K562 (cell line): ENCODE data around the gene DLG4. TPM values are rescaled to one million over a fixed set of nuclear protein-coding genes. Genes with fewer than 3 reads are reported as not detected.

Experiments
- GTF2B ChIP-seq: IDR thresholded peaks from 2 replicates; pipeline ENCODE4 v1.6.1; 2011; ENCODE audit not compliant: insufficient read length; ENCODE audit errors: extremely low read depth
- KLF6 ChIP-seq: fragments of 250-450 bp; sonication (Bioruptor Pico); IDR thresholded peaks from 2 replicates; pipeline ENCODE4 v1.4.0; 2020; ENCODE audit warnings: mild to moderate bottlenecking, moderate library complexity, borderline replicate concordance
- MTF1 ChIP-seq: fragments of 250-450 bp; sonication (Bioruptor Pico); IDR thresholded peaks from 2 replicates; pipeline ENCODE4 v1.9.0; 2021; ENCODE audit warnings: moderate library complexity, mild to moderate bottlenecking, inconsistent platforms, borderline replicate concordance
- MYBL2 ChIP-seq, 2 experiments: fragments of 450-650 bp in 1 of 2; sonication (generic) in 1 of 2; formaldehyde crosslinking in 1 of 2; IDR thresholded peaks; 2 replicates each; pipeline versions ENCODE4 v1.6.1 to v1.8.1; 2017 to 2022; ENCODE audit warnings: borderline replicate concordance in 1 of 2, inconsistent platforms in 1 of 2, low read depth in 1 of 2, mild to moderate bottlenecking in 1 of 2, missing genetic modification reagents in 1 of 2, moderate library complexity in 1 of 2
- POLR3G ChIP-seq: IDR thresholded peaks from 2 replicates; pipeline ENCODE4 v1.6.1; 2011; ENCODE audit not compliant: insufficient read length, insufficient replicate concordance; ENCODE audit errors: extremely low read depth
- PYGO2 ChIP-seq: fragments of 450-650 bp; IDR thresholded peaks from 2 replicates; pipeline ENCODE4 v1.6.1; 2016; ENCODE audit warnings: mild to moderate bottlenecking, missing genetic modification characterization, moderate library complexity, missing compliant biosample characterization
- RBM25 ChIP-seq: fragments of 200-400 bp; formaldehyde crosslinking; IDR thresholded peaks from 2 replicates; pipeline ENCODE4 v1.6.1; 2018; ENCODE audit warnings: low read length, low read depth, moderate library complexity; ENCODE audit not compliant: severe bottlenecking
- RBM34 ChIP-seq: fragments of 200-400 bp; formaldehyde crosslinking; IDR thresholded peaks from 2 replicates; pipeline ENCODE4 v1.6.1; 2018; ENCODE audit warnings: low read length, borderline replicate concordance; ENCODE audit not compliant: insufficient read depth
- SIN3A ChIP-seq, 2 experiments: fragments of 150-350 bp in 1 of 2; IDR thresholded peaks; 2 replicates each; pipeline ENCODE4 v1.6.1; 2011 to 2016; ENCODE audit warnings: borderline replicate concordance in 2 of 2, low read depth in 2 of 2, low read length in 2 of 2, mild to moderate bottlenecking in 2 of 2, moderate library complexity in 2 of 2; ENCODE audit not compliant: control insufficient read depth in 1 of 2
- TSC22D4 ChIP-seq: fragments of 450-650 bp; IDR thresholded peaks from 2 replicates; pipeline ENCODE4 v1.6.1; 2016; ENCODE audit warnings: missing genetic modification characterization, missing biosample characterization, control low read depth
- ZBTB12 ChIP-seq: fragments of 250-450 bp; sonication (Bioruptor Pico); IDR thresholded peaks from 2 replicates; pipeline ENCODE4 v1.4.0; 2020
- ZNF134 ChIP-seq: fragments of 250-450 bp; sonication (Bioruptor Pico); conservative IDR thresholded peaks from 2 replicates; pipeline ENCODE4 v1.4.0; 2020
- ZNF224 ChIP-seq: sonication (generic); formaldehyde crosslinking; IDR thresholded peaks from 2 replicates; pipeline ENCODE4 v1.8.0; 2022; ENCODE audit warnings: mild to moderate bottlenecking, missing genetic modification reagents
- ZNF589 ChIP-seq: fragments of 200-800 bp; sonication (Bioruptor generic); IDR thresholded peaks from 2 replicates; pipeline ENCODE4 v1.6.1; 2016; ENCODE audit warnings: low read depth, missing genetic modification characterization, missing compliant biosample characterization
- polyA plus RNA-seq, 8 experiments: library from polyadenylated mRNA; depleted of rRNA in 4 of 8; stranded (reverse) in 5 of 8; unstranded in 3 of 8; fragments of >200 nt; fragmentation: Nextera tagmentation in 2 of 8; fragmentation: Illumina TruSeq in 1 of 8; extraction: Ambion mirVana in 2 of 8; extraction: Trizol in 1 of 8; gene quantifications; 2 replicates each; pipeline versions ENCODE4 v1.2.1 to v1.2.3, GENCODE V29; 2011 to 2014; ENCODE audit warnings: inconsistent platforms in 1 of 8, missing spikeins in 1 of 8
- total RNA-seq, 7 experiments: library from RNA; depleted of rRNA in 6 of 7; stranded (reverse); fragments of >200 nt in 6 of 7; fragmentation: Illumina TruSeq in 2 of 7; extraction: Trizol in 2 of 7; gene quantifications; 2 replicates each; pipeline versions ENCODE4 v1.2.1 to v1.2.3, GENCODE V29; 2011 to 2021; ENCODE audit warnings: low replicate concordance in 1 of 7
- TF ChIP-seq, protein P1 (sequence below): fragments of 250-450 bp; sonication (Bioruptor Pico); IDR thresholded peaks from 2 replicates; pipeline ENCODE4 v1.8.0; 2022; ENCODE audit warnings: moderate library complexity, mild to moderate bottlenecking, inconsistent platforms
- TF ChIP-seq, protein P2 (sequence below): fragments of 450-650 bp; IDR thresholded peaks from one replicate; pipeline ENCODE4 v1.6.1; 2018; ENCODE audit warnings: mild to moderate bottlenecking, moderate library complexity; ENCODE audit not compliant: partially characterized antibody
- TF ChIP-seq, protein P3 (sequence below): sonication (generic); formaldehyde crosslinking; IDR thresholded peaks from 2 replicates; pipeline ENCODE4 v1.8.0; 2022; ENCODE audit warnings: missing genetic modification reagents, mild to moderate bottlenecking, borderline replicate concordance

Gene DLG4
- total and polyA plus RNA-seq, 9 of the 15 experiments (the other 6 are each of a cell fraction or from before 2014, with no cell fraction given) = 0.03 to 12.0 (median 4.1) TPM

DNA sequence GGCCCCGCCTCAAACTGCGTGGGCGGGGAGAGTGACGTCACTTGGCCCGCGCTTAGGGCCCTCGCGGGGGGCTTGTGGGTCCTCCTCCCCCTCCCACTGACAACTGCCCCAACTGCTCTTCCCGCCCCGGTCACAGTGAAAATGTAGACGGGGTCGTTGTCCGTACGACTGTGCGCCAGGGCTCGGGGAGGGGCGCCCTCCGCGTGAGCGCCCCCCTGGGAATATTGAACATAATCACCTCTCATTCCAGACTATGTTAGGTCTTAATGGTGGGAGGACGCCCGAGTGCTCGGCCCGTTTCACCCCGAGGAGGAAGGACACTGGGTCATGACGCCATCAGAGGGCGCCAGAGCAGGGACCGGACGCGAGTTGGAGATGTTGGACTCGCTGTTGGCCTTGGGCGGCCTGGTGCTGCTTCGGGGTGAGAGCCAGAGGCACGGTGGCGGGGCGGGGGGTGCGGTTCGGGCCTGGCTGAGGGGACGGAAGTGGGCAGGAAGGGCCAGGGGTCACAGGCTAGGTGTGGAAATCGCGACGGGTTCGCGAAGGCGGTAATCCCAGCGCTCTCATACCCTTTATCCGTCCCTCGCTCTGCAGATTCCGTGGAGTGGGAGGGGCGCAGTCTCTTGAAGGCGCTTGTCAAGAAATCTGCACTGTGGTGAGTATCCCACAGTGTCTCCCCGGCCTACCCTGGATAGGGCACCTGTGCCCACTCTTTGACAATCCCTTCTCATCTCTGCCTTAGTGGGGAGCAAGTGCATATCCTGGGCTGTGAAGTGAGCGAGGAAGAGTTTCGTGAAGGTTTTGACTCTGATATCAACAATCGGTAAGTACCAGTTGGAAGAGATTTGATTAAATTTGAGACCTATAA, 32.8 kb upstream of the DLG4 start, which contains the start of gene ELP5 (continued):
- TF ChIP-seq GTF2B (no peak), RBM34 (no peak), KLF6 (CRISPR knock-in tag) (no peak), MTF1 (CRISPR knock-in tag) (no peak), ZNF224 (CRISPR knock-in tag) (no peak), POLR3G (no peak), PYGO2 (tag) (no peak), ZNF134 (CRISPR knock-in tag) (no peak), SIN3A (IDR thresholded peaks at IDR 0.05; ENCODE audit: borderline replicate concordance in 2 of 2, control insufficient read depth in 1 of 2, low read depth in 2 of 2, low read length in 2 of 2) (peak; percentile 74 to 80), ZNF589 (CRISPR knock-in tag) (no peak), MYBL2 (IDR thresholded peaks at IDR 0.05; ENCODE audit: low read depth) (peak; percentile 37; the same call in 1 of the 2 replicates), MYBL2 (CRISPR knock-in tag; IDR thresholded peaks at IDR 0.05; ENCODE audit: borderline replicate concordance) (no peak), TSC22D4 (no peak), RBM25 (no peak), ZBTB12 (CRISPR knock-in tag) (peak; percentile 76)
- TF ChIP-seq, protein P1, sequence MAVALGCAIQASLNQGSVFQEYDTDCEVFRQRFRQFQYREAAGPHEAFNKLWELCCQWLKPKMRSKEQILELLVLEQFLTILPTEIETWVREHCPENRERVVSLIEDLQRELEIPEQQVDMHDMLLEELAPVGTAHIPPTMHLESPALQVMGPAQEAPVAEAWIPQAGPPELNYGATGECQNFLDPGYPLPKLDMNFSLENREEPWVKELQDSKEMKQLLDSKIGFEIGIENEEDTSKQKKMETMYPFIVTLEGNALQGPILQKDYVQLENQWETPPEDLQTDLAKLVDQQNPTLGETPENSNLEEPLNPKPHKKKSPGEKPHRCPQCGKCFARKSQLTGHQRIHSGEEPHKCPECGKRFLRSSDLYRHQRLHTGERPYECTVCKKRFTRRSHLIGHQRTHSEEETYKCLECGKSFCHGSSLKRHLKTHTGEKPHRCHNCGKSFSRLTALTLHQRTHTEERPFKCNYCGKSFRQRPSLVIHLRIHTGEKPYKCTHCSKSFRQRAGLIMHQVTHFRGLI (CRISPR knock-in tag) = no peak
- TF ChIP-seq, protein P2, sequence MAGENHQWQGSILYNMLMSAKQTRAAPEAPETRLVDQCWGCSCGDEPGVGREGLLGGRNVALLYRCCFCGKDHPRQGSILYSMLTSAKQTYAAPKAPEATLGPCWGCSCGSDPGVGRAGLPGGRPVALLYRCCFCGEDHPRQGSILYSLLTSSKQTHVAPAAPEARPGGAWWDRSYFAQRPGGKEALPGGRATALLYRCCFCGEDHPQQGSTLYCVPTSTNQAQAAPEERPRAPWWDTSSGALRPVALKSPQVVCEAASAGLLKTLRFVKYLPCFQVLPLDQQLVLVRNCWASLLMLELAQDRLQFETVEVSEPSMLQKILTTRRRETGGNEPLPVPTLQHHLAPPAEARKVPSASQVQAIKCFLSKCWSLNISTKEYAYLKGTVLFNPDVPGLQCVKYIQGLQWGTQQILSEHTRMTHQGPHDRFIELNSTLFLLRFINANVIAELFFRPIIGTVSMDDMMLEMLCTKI = no peak
- TF ChIP-seq, protein P3, sequence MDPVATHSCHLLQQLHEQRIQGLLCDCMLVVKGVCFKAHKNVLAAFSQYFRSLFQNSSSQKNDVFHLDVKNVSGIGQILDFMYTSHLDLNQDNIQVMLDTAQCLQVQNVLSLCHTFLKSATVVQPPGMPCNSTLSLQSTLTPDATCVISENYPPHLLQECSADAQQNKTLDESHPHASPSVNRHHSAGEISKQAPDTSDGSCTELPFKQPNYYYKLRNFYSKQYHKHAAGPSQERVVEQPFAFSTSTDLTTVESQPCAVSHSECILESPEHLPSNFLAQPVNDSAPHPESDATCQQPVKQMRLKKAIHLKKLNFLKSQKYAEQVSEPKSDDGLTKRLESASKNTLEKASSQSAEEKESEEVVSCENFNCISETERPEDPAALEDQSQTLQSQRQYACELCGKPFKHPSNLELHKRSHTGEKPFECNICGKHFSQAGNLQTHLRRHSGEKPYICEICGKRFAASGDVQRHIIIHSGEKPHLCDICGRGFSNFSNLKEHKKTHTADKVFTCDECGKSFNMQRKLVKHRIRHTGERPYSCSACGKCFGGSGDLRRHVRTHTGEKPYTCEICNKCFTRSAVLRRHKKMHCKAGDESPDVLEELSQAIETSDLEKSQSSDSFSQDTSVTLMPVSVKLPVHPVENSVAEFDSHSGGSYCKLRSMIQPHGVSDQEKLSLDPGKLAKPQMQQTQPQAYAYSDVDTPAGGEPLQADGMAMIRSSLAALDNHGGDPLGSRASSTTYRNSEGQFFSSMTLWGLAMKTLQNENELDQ = no peak
